Gastroesophageal sphincter (tissue), 4 donors: ENCODE results near the gene C20orf202. TPM values are rescaled to one million over a fixed set of nuclear protein-coding genes. Genes with fewer than 3 reads are reported as not detected.
"Not testable (repeated sequence)": the region's sequence is repeated elsewhere in the genome, so short reads cannot be mapped to it uniquely, and the experiment has no call there.

Experiments used
- ATAC-seq: fragments of 150-250 bp; one replicate; pipeline ENCODE4 v1.9.1; 2016; ENCODE audit warnings: mild to moderate bottlenecking, moderate library complexity
- H3K27ac ChIP-seq, 4 donors: fragments of 200-600 bp; sonication (generic) in 3 of 4; 1 replicate in 3 of 4; 2 replicates in 1 of 4; pipeline ENCODE4 v1.5.1; 2016 to 2019
- H3K27me3 ChIP-seq: fragments of 200-600 bp; sonication (generic); one replicate; pipeline ENCODE4 v1.5.1; 2019
- H3K36me3 ChIP-seq, 2 donors: fragments of 200-600 bp; sonication (generic); one replicate each; pipeline ENCODE4 v1.5.1; 2019; ENCODE audit warnings: control low read depth in 1 of 2
- H3K4me1 ChIP-seq, 3 donors: fragments of 200-600 bp; sonication (generic); 1 replicate in 2 of 3; 2 replicates in 1 of 3; pipeline ENCODE4 v1.5.1; 2016 to 2019; ENCODE audit warnings: control low read depth in 2 of 3
- H3K4me3 ChIP-seq, 2 donors: fragments of 200-600 bp; sonication (generic); one replicate each; pipeline ENCODE4 v1.5.1; 2019; ENCODE audit warnings: mild to moderate bottlenecking in 1 of 2, moderate library complexity in 1 of 2
- H3K9me3 ChIP-seq, 3 donors: fragments of 200-600 bp; sonication (generic); one replicate each; pipeline ENCODE4 v1.5.1; 2017 to 2019; ENCODE audit warnings: control low read depth in 2 of 3
- EP300 ChIP-seq: sonication (generic); formaldehyde crosslinking; IDR thresholded peaks from one replicate; pipeline ENCODE4 v1.6.1; 2017; ENCODE audit warnings: antibody characterized with exemption, mild to moderate bottlenecking
- POLR2A ChIP-seq, 2 donors: fragments of 450-650 bp; IDR thresholded peaks; one replicate each; pipeline ENCODE4 v1.6.1; 2017; ENCODE audit warnings: antibody characterized with exemption in 2 of 2, mild to moderate bottlenecking in 2 of 2, moderate library complexity in 1 of 2
- POLR2AphosphoS5 ChIP-seq: sonication (generic); formaldehyde crosslinking; IDR thresholded peaks from one replicate; pipeline ENCODE4 v1.6.1; 2017; ENCODE audit warnings: antibody characterized with exemption
- WGBS, 2 donors: methylation state at CpG; one replicate each; pipeline ENCODE4 v1.1.5; 2018; ENCODE audit warnings: low coverage in 1 of 2; 5-methylcytosine and 5-hydroxymethylcytosine counted together
- total RNA-seq, 4 donors: library from RNA; depleted of rRNA; stranded (reverse); fragments of >200 nt; gene quantifications; one replicate each; pipeline ENCODE4 v1.1.0, GENCODE V29; 2016
- TF ChIP-seq, protein P1 (sequence below), 4 experiments: fragments of 200-600 bp in 2 of 4; fragments of 450-650 bp in 2 of 4; sonication (generic) in 1 of 4; IDR thresholded peaks; one replicate each; pipeline ENCODE4 v1.5.1; 2017 to 2019; ENCODE audit warnings: antibody characterized with exemption in 4 of 4, mild to moderate bottlenecking in 2 of 4, moderate library complexity in 2 of 4

The C20orf202 gene
- total RNA-seq, 4 donors from 2014 or later, result 0.27 to 1.3 (median 0.62) TPM; not detected in 1

DNA sequence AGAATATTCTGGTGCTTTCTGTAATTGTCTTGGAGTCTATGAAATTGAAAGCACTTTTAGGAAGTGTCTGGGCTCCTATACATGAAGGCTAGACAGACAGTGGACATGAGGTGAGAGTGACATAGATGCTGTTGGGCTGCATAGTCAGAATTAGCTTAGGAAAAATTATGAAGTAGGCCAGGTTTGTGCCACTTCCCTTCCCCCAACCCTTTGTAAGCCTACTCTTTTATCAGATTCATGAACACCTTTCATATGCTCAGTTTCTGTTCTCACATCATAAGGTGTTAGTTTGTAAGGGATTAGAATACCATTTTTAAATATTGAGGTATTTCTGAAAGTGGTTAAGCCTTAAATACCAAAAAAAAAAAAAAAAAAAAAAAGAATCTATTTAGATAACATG lies 44.4 kb downstream of the C20orf202 start:
- Histone ChIP-seq H3K36me3 (no peaks in the 10 kb centered on the region), H3K27ac (no peak overlapping the region), H3K4me3 (no peak overlapping the region), H3K27me3 (no peaks in the 10 kb centered on the region), H3K4me1 (no peaks in the 10 kb centered on the region), H3K9me3 (no peaks in the 10 kb centered on the region)
- no peak for ATAC-seq
- TF ChIP-seq, protein P1, sequence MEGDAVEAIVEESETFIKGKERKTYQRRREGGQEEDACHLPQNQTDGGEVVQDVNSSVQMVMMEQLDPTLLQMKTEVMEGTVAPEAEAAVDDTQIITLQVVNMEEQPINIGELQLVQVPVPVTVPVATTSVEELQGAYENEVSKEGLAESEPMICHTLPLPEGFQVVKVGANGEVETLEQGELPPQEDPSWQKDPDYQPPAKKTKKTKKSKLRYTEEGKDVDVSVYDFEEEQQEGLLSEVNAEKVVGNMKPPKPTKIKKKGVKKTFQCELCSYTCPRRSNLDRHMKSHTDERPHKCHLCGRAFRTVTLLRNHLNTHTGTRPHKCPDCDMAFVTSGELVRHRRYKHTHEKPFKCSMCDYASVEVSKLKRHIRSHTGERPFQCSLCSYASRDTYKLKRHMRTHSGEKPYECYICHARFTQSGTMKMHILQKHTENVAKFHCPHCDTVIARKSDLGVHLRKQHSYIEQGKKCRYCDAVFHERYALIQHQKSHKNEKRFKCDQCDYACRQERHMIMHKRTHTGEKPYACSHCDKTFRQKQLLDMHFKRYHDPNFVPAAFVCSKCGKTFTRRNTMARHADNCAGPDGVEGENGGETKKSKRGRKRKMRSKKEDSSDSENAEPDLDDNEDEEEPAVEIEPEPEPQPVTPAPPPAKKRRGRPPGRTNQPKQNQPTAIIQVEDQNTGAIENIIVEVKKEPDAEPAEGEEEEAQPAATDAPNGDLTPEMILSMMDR (IDR thresholded peaks at IDR 0.05), result no peak
- TF ChIP-seq EP300, result no peak
- TF ChIP-seq POLR2AphosphoS5, result no peak
- no peak for TF ChIP-seq POLR2A (IDR thresholded peaks at IDR 0.05)

- H3K4me1 ChIP-seq, H3K9me3 ChIP-seq, ATAC-seq, H3K4me3 ChIP-seq, H3K27me3 ChIP-seq, H3K36me3 ChIP-seq, H3K27ac ChIP-seq: not testable (repeated sequence)
- WGBS, 2 donors, result 89 to 100% methylated on average over 2 of the region's 2 CpGs
Measured at GRCh38 chr20:1250282-1250681, 47.0 kb downstream of the C20orf202 start.

- peaks cover 9% of the 10 kb centered on the region for H3K27me3 ChIP-seq
- no peak for ATAC-seq
- no peaks in the 10 kb centered on the region for H3K4me1 ChIP-seq
- H3K4me3 ChIP-seq, result no peak overlapping the region
- no peak overlapping the region for H3K27ac ChIP-seq
- no peak for TF ChIP-seq POLR2A (IDR thresholded peaks at IDR 0.05)
- TF ChIP-seq, protein P1 (IDR thresholded peaks at IDR 0.05), result no peak
- TF ChIP-seq POLR2AphosphoS5, result no peak
- TF ChIP-seq EP300, result no peak
- WGBS, 2 donors, result 62 to 65% methylated on average over 3 of the region's 3 CpGs
- H3K36me3 ChIP-seq, result no peaks in the 10 kb centered on the region
- H3K9me3 ChIP-seq, result no peaks in the 10 kb centered on the region
Measured at GRCh38 chr20:1252416-1252815, 49.2 kb downstream of the C20orf202 start.

GRCh38 chr20:1254254-1254653 lies 51.0 kb downstream of the C20orf202 start:
- H3K36me3 ChIP-seq, result no peaks in the 10 kb centered on the region
- H3K4me1 ChIP-seq, result no peaks in the 10 kb centered on the region
- no peak for TF ChIP-seq POLR2AphosphoS5
- TF ChIP-seq, protein P1 (IDR thresholded peaks at IDR 0.05), result no peak
- no peak for ATAC-seq
- no peaks in the 10 kb centered on the region for H3K9me3 ChIP-seq
- no peak overlapping the region for H3K4me3 ChIP-seq
- no peak overlapping the region for H3K27ac ChIP-seq
- peaks cover 9% of the 10 kb centered on the region for H3K27me3 ChIP-seq
- 0 to 46% methylated on average over 1 to 2 of the region's 2 CpGs for WGBS, 2 donors

DNA sequence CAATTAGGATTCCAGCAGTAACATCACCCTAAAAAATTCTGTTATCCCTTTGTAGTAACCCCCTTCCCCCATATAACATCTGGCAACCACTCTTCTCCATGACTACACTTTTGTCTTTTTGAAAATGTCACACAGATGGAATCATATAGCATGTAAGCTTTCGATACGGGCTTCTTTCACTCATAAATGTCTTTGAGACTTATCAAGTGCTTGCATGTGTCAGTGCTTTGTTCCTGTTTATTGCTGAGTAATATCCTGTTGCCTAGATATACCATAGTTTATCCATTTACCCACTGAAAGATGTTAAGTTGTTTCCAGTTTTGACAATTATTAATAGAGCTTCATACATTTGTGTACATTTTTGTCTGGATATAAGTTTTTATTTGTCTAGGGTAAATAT lies 52.4 kb downstream of the C20orf202 start:
- ATAC-seq, result no peak
- Histone ChIP-seq H3K27me3 (peaks cover 9% of the 10 kb centered on the region), H3K9me3 (no peaks in the 10 kb centered on the region), H3K4me3 (no peak overlapping the region), H3K36me3 (no peaks in the 10 kb centered on the region), H3K27ac (no peak overlapping the region), H3K4me1 (no peaks in the 10 kb centered on the region)
- TF ChIP-seq, protein P1 (IDR thresholded peaks at IDR 0.05), result no peak
- no peak for TF ChIP-seq EP300
- TF ChIP-seq POLR2A (IDR thresholded peaks at IDR 0.05), result no peak
- TF ChIP-seq POLR2AphosphoS5, result no peak
- 62 to 81% methylated on average over 2 of the region's 2 CpGs for WGBS, 2 donors

Other genes with a start within 250 kb of the C20orf202 start
- gene RSPO4, start 201.1 kb upstream of the C20orf202 start, total RNA-seq, result under 1 TPM in 3 of 4 donors, not detected in 1; 0.27 to 0.47 (median 0.27) TPM
- gene PSMF1, start 84.9 kb upstream of the C20orf202 start, total RNA-seq, result 100 to 1,000 TPM in 3 of 4 donors, 10 to 100 TPM in 1; 99.6 to 118 (median 116) TPM
- 1 to 10 TPM in 2 of 4 donors, not detected in 2; 1.5 to 1.8 TPM for gene TMEM74B, start 18.5 kb upstream of the C20orf202 start, total RNA-seq
- gene RAD21L1, start 22.6 kb downstream of the C20orf202 start, total RNA-seq, result not detected
- 10 to 100 TPM in 3 of 4 donors, 1 to 10 TPM in 1; 9.8 to 31.6 (median 12.5) TPM for gene SNPH, start 62.8 kb downstream of the C20orf202 start, total RNA-seq
- 10 to 100 TPM in 1 of 4 donors, 1 to 10 TPM in 3; 1.6 to 17.5 (median 3.5) TPM for gene SDCBP2, start 125.7 kb downstream of the C20orf202 start, total RNA-seq
- gene FKBP1A, start 189.6 kb downstream of the C20orf202 start, total RNA-seq, result 100 to 1,000 TPM in 1 of 4 donors, 10 to 100 TPM in 3; 78.6 to 116 (median 86.8) TPM